CD4-positive, CD25-positive, alpha-beta regulatory T cell (primary cell): ENCODE data around the gene U2SURP. TPM values are rescaled to one million over a fixed set of nuclear protein-coding genes. Genes with fewer than 3 reads are reported as not detected.

Experiments used
- ATAC-seq, 2 donors: fragments of 150-1000 bp; cut with Tn5 transposase; one replicate each; pipeline ENCODE4 v1.10.0; 2021; ENCODE audit warnings: low read depth in 2 of 2, moderate number of reproducible peaks in 2 of 2, moderate library complexity in 1 of 2
- DNase-seq, 3 donors: peaks; one replicate each; pipeline versions ENCODE4 v3.0.0 to v3.0.0-alpha.2; 2012 to 2022; ENCODE audit warnings: mixed read lengths in 1 of 3
- H3K27ac ChIP-seq: one replicate; pipeline ENCODE4 v1.7.0; 2013; ENCODE audit warnings: mild to moderate bottlenecking, low read length; ENCODE audit not compliant: insufficient read depth, poor library complexity, severe bottlenecking
- H3K27me3 ChIP-seq: one replicate; pipeline ENCODE4 v1.7.0; 2013; ENCODE audit warnings: low read length; ENCODE audit not compliant: control insufficient read depth, insufficient read depth
- H3K36me3 ChIP-seq: one replicate; pipeline ENCODE4 v1.7.0; 2013; ENCODE audit warnings: mild to moderate bottlenecking, low read length, moderate library complexity; ENCODE audit not compliant: control insufficient read depth, insufficient read depth
- H3K4me1 ChIP-seq: 2 replicates; pipeline ENCODE4 v1.7.0; 2013; ENCODE audit warnings: mild to moderate bottlenecking, low read length; ENCODE audit not compliant: insufficient read depth, control insufficient read depth, poor library complexity, severe bottlenecking
- H3K4me3 ChIP-seq: one replicate; pipeline ENCODE4 v1.7.0; 2013; ENCODE audit warnings: low read depth, mild to moderate bottlenecking, low read length, moderate library complexity
- H3K9me3 ChIP-seq, 2 experiments: 1 replicate in 1 of 2; 2 replicates in 1 of 2; pipeline ENCODE4 v1.7.0; 2013; ENCODE audit warnings: low read length in 2 of 2, mild to moderate bottlenecking in 1 of 2, moderate library complexity in 1 of 2; ENCODE audit not compliant: control insufficient read depth in 2 of 2
- H3K27ac Mint-ChIP-seq, 3 donors: one replicate each; pipeline ENCODE4 v1.8.0; 2020 to 2022; ENCODE audit warnings: mild to moderate bottlenecking in 3 of 3, mixed read lengths in 3 of 3, moderate library complexity in 2 of 3
- H3K27me3 Mint-ChIP-seq: one replicate; pipeline ENCODE4 v1.8.0; 2022; ENCODE audit warnings: mild to moderate bottlenecking, mixed read lengths
- H3K36me3 Mint-ChIP-seq: one replicate; pipeline ENCODE4 v1.8.0; 2020; ENCODE audit warnings: mixed read lengths
- H3K4me1 Mint-ChIP-seq, 4 donors: one replicate each; pipeline ENCODE4 v1.8.0; 2020 to 2022; ENCODE audit warnings: mixed read lengths in 4 of 4, mild to moderate bottlenecking in 1 of 4
- H3K4me3 Mint-ChIP-seq, 4 donors: one replicate each; pipeline ENCODE4 v1.8.0; 2020 to 2022; ENCODE audit warnings: mild to moderate bottlenecking in 4 of 4, mixed read lengths in 4 of 4, moderate library complexity in 3 of 4
- H3K9me3 Mint-ChIP-seq, 7 donors: one replicate each; pipeline ENCODE4 v1.8.0; 2020 to 2022; ENCODE audit warnings: mixed read lengths in 7 of 7, mild to moderate bottlenecking in 3 of 7, moderate library complexity in 2 of 7
- polyA plus RNA-seq, 4 donors: library from polyadenylated mRNA; unstranded; fragments of 300-500 nt; fragmentation: Illumina TruSeq; gene quantifications; one replicate each; pipeline ENCODE4 v1.2.3, GENCODE V29; 2021
- total RNA-seq: library from RNA; stranded (reverse); gene quantifications from one replicate; pipeline ENCODE4 v1.2.3, GENCODE V29; 2022

U2SURP gene
- total and polyA plus RNA-seq, 5 donors from 2014 or later = 94.2 to 175 (median 116) TPM

DNA sequence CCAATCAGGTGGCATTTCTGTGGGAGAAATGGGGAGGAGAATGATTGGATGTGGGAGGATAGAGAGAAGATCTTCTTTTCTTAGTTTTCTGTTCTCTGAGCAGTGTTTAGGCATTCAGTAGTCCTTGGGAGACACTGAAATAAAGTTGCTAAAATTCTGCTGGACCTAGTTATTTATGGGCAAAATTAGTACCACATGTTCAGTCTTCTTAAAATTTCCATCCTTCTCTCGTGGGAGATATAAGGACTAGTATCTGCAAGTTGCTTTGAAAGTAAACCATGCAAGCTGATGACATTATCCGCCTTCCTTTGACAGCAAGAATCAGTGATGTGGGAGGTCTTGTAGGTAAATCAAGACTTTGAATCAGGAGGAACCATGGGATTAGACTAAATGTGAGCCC, 98.3 kb downstream of the U2SURP start:
- no peak for ATAC-seq

DNA sequence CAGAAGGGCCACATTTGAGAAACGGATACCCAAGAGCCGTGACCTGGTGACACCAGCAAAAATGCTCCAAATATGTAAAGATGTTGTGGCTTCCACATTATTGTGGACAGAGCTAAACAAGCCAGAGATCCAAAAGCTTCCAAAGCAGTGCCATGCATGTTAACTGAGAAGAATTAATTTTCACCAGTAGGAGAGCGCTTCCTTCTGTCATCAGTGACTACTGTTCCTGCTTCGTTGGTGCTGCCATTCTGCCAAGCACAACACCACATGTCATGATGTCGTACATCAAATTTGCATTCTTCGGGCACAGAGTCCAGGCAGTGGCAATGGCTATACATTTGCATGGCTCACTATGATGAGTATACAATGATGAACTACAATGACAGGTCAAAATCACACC, 99.1 kb downstream of the U2SURP start:
- no peaks in the 10 kb centered on the region for H3K36me3 Mint-ChIP-seq
- no peaks in the 10 kb centered on the region for H3K4me1 Mint-ChIP-seq
- H3K27me3 ChIP-seq = peaks cover 4% of the 10 kb centered on the region
- ATAC-seq = no peak
- no peak overlapping the region for H3K27ac ChIP-seq
- peaks cover 7% of the 10 kb centered on the region in 2 experiments for H3K9me3 ChIP-seq
- H3K9me3 Mint-ChIP-seq = peaks cover 0 to 14% (median 3%) of the 10 kb centered on the region in 7 donors
- H3K4me3 ChIP-seq = no peak overlapping the region
- H3K4me1 ChIP-seq = no peaks in the 10 kb centered on the region
- peaks cover 13% of the 10 kb centered on the region for H3K27me3 Mint-ChIP-seq
- no peak overlapping the region for H3K4me3 Mint-ChIP-seq
- H3K36me3 ChIP-seq = no peaks in the 10 kb centered on the region
- DNase-seq = no peak
- no peak overlapping the region for H3K27ac Mint-ChIP-seq

More for the DNA sequence above, 98.3 kb downstream of the U2SURP start:
- Histone ChIP-seq H3K9me3 (peaks cover 0 to 2% of the 10 kb centered on the region in 2 experiments), H3K36me3 (no peaks in the 10 kb centered on the region), H3K27me3 (peaks cover 4% of the 10 kb centered on the region), H3K4me3 (no peak overlapping the region), H3K4me1 (no peaks in the 10 kb centered on the region), H3K27ac (no peak overlapping the region)
- no peaks in the 10 kb centered on the region for H3K4me1 Mint-ChIP-seq
- H3K27me3 Mint-ChIP-seq = peaks cover 10% of the 10 kb centered on the region
- H3K9me3 Mint-ChIP-seq = peaks cover 0 to 8% (median 3%) of the 10 kb centered on the region in 7 donors
- no peaks in the 10 kb centered on the region for H3K36me3 Mint-ChIP-seq
- no peak for DNase-seq
- no peak overlapping the region for H3K4me3 Mint-ChIP-seq
- H3K27ac Mint-ChIP-seq = no peak overlapping the region

GRCh38 chr3:143101792-143102381, 100.5 kb downstream of the U2SURP start:
- H3K4me1 Mint-ChIP-seq = no peaks in the 10 kb centered on the region
- no peak overlapping the region for H3K4me3 ChIP-seq
- H3K9me3 ChIP-seq = peaks cover 11 to 13% of the 10 kb centered on the region in 2 experiments
- no peak overlapping the region for H3K4me3 Mint-ChIP-seq
- no peaks in the 10 kb centered on the region for H3K4me1 ChIP-seq
- DNase-seq (no peak), ATAC-seq (no peak)
- no peak overlapping the region for H3K27ac Mint-ChIP-seq
- H3K36me3 ChIP-seq = no peaks in the 10 kb centered on the region
- H3K27me3 ChIP-seq = peaks cover 4% of the 10 kb centered on the region
- no peak overlapping the region for H3K27ac ChIP-seq
- no peaks in the 10 kb centered on the region for H3K36me3 Mint-ChIP-seq
- peaks cover 0 to 25% (median 3%) of the 10 kb centered on the region in 7 donors for H3K9me3 Mint-ChIP-seq
- H3K27me3 Mint-ChIP-seq = peaks cover 17% of the 10 kb centered on the region

DNA sequence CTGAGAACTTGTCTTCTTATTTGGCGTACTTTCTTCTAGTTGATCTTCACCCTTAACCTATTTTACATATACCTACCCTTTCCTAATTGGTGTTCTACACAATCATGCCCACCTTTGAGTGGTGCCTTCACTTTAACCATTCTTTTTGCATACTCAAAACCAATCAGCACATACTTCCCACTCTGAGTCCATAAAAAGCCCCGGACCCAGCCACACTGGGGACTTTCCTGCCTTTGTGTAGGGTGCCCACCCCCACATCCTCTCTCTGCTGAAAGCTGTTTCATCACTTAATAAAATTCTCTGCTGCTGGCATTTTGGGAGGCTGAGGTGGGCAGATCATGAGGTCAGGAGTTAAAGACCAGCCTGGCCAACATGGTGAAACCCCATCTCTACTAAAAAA, 102.3 kb downstream of the U2SURP start:
- no peak overlapping the region for H3K27ac Mint-ChIP-seq
- no peak overlapping the region for H3K4me3 ChIP-seq
- DNase-seq (no peak), ATAC-seq (no peak)
- H3K36me3 ChIP-seq = no peaks in the 10 kb centered on the region
- peaks cover 4% of the 10 kb centered on the region for H3K27me3 ChIP-seq
- no peak overlapping the region for H3K27ac ChIP-seq
- H3K4me1 Mint-ChIP-seq = no peaks in the 10 kb centered on the region
- peaks cover 11 to 13% of the 10 kb centered on the region in 2 experiments for H3K9me3 ChIP-seq
- peaks cover 0 to 25% (median 3%) of the 10 kb centered on the region in 7 donors for H3K9me3 Mint-ChIP-seq
- H3K4me1 ChIP-seq = no peaks in the 10 kb centered on the region
- peaks cover 17% of the 10 kb centered on the region for H3K27me3 Mint-ChIP-seq
- H3K36me3 Mint-ChIP-seq = no peaks in the 10 kb centered on the region
- H3K4me3 Mint-ChIP-seq = no peak overlapping the region

GRCh38 chr3:143105170-143105569, 103.8 kb downstream of the U2SURP start:
- no peaks in the 10 kb centered on the region for H3K4me1 Mint-ChIP-seq
- H3K27ac Mint-ChIP-seq = no peak overlapping the region
- no peak overlapping the region for H3K4me3 Mint-ChIP-seq
- Histone ChIP-seq H3K4me1 (no peaks in the 10 kb centered on the region), H3K4me3 (no peak overlapping the region), H3K27ac (no peak overlapping the region), H3K27me3 (peaks cover 2% of the 10 kb centered on the region), H3K9me3 (peaks cover 11 to 13% of the 10 kb centered on the region in 2 experiments), H3K36me3 (no peaks in the 10 kb centered on the region)
- H3K9me3 Mint-ChIP-seq = peaks cover 0 to 25% (median 3%) of the 10 kb centered on the region in 7 donors
- H3K27me3 Mint-ChIP-seq = peaks cover 17% of the 10 kb centered on the region
- H3K36me3 Mint-ChIP-seq = no peaks in the 10 kb centered on the region
- no peak for DNase-seq
- ATAC-seq = no peak

DNA sequence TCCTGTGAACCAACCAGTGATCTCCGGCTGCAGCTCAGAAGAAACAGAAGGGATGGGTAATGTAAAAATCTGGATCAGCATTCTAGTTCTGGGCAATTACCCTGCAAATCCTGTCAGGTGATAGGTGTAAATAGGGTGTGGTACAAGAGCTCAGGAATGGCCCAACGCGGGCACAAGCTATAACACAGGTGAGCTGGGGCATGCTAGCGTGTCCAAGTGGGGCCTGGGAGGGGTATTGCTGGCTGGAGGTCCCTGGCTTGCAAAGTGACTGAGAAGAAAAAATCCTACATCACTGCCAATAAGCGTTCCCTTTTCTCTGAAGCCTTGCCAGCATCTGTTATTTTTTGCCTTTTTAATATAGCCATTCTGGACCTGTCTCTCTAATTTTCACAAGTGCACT, 108.5 kb downstream of the U2SURP start:
- Histone ChIP-seq H3K4me1 (no peaks in the 10 kb centered on the region), H3K9me3 (peaks cover 8 to 13% of the 10 kb centered on the region in 2 experiments), H3K27ac (no peak overlapping the region), H3K4me3 (no peak overlapping the region), H3K36me3 (no peaks in the 10 kb centered on the region), H3K27me3 (no peaks in the 10 kb centered on the region)
- DNase-seq = no peak
- no peak overlapping the region for H3K4me3 Mint-ChIP-seq
- H3K27me3 Mint-ChIP-seq = peaks cover 16% of the 10 kb centered on the region
- H3K36me3 Mint-ChIP-seq = no peaks in the 10 kb centered on the region
- no peaks in the 10 kb centered on the region for H3K4me1 Mint-ChIP-seq
- no peak overlapping the region for H3K27ac Mint-ChIP-seq
- peaks cover 0 to 18% (median 2%) of the 10 kb centered on the region in 7 donors for H3K9me3 Mint-ChIP-seq
- ATAC-seq = no peak

Other genes with a start within 250 kb of the U2SURP start
- not detected for gene PCOLCE2, start 112.5 kb upstream of the U2SURP start, total RNA-seq
- not detected for gene PCOLCE2, start 112.5 kb upstream of the U2SURP start, polyA plus RNA-seq
- gene PAQR9, start 37.9 kb upstream of the U2SURP start, total RNA-seq = not detected
- not detected for gene PAQR9, start 37.9 kb upstream of the U2SURP start, polyA plus RNA-seq
- gene CHST2, start 118.2 kb downstream of the U2SURP start, total RNA-seq = 4.9 TPM
- 1 to 10 TPM; 4.3 to 6.0 (median 5.2) TPM for gene CHST2, start 118.2 kb downstream of the U2SURP start, polyA plus RNA-seq